ENCODE data around the gene NFATC1.

NFATC1 gene

DNA sequence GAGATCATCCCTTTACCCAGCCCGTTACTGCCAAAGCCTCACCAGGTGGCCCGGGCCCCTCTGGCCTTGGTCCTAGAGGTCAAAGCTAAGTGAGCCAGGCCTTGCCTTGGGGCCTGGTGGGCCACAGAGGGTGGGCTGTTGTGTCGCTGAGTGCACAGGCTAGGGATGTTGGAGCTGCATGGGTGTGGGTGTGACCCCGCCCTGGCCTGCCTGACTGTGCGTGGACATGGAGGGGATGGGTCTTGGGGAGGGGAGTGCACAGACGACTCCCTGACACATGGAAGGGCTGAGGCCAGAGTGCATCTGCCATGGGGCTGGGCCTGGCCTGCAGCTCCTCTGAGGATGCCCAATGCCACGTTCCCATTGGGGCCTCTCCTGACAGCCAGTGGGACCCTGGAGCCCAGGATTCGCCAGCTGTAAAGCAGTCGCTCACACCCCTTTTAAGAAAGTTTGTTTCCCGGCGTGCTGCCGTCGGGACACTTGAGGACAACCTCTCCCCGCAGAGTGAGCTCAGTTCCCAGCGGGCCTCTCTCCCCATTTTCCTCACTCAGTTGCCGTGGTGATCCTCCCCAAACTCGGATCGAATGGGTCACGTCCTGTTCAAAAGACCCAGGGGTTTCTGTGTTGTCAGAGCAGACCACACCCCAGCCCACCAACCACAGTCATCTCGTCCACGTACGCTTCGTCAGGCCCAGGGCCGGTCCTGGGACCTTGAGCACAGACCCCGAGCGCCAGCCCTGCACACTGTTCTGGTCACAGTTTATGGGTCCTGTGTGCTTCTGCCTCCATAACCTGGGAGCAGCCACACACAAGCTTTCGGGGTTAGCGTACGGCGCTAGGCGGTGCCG, 93.5 kb downstream of the NFATC1 start:
- no peak overlapping the region for H2AFZ ChIP-seq (ENCODE audit: low read depth, low read length)

DNA sequence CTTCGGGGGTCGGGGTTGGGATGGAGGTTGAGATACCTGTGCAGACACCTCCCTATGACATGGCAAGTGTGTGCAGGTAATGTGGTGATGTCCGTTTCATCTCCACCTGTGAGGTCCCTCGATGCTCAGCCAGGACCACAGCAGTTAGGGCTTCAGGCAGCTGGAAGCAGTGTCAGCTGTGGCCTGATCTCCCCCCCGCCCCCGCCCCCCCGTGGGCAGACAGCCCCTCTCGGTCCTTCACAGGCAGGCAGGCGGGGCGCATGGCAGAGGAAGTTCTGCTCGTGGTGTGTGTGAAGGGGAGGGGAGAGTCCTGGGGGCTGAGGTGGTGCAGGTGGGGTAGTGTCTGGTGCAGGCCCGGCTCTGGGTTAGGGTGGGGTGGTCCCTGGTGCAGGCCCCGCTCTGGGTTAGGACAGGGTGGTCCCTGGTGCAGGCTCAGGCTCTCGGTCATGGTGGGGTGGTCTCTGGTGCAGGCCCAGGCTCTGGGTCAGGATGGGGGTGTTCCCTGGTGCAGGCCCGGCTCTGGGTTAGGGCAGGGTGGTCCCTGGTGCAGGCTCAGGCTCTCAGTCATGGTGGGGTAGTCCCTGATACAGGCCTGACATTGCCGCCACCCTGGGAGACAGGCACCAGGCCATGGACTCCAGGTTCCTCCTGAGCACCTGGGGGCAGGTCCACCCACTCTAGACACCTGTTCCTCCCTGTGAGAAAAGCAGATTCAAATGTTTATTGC, 94.3 kb downstream of the NFATC1 start:
- Histone ChIP-seq H3K36me3 (ENCODE audit: insufficient read depth, low read length) (peaks cover 20% of the 10 kb centered on the region), H2AFZ (ENCODE audit: low read depth, low read length) (no peak overlapping the region), H3K4me2 (ENCODE audit: insufficient read depth, low read length) (no peak overlapping the region), H3K4me3 (ENCODE audit: low read depth in 1 of 2, low read length in 2 of 2) (no peak overlapping the region), H4K20me1 (ENCODE audit: insufficient read depth, low read length) (no peaks in the 10 kb centered on the region), H3K9ac (ENCODE audit: low read depth, low read length) (no peak overlapping the region), H3K4me1 (ENCODE audit: insufficient read depth, low read length) (no peaks in the 10 kb centered on the region), H3K79me2 (ENCODE audit: insufficient read depth, low read length) (no peaks in the 10 kb centered on the region), H3K9me3 (ENCODE audit: insufficient read depth, low read length, severe bottlenecking) (peaks cover 2% of the 10 kb centered on the region), H3K27me3 (ENCODE audit: insufficient read depth, low read length, poor library complexity) (no peaks in the 10 kb centered on the region), H3K27ac (ENCODE audit: low read length) (no peak overlapping the region)
- TF ChIP-seq, protein P1, sequence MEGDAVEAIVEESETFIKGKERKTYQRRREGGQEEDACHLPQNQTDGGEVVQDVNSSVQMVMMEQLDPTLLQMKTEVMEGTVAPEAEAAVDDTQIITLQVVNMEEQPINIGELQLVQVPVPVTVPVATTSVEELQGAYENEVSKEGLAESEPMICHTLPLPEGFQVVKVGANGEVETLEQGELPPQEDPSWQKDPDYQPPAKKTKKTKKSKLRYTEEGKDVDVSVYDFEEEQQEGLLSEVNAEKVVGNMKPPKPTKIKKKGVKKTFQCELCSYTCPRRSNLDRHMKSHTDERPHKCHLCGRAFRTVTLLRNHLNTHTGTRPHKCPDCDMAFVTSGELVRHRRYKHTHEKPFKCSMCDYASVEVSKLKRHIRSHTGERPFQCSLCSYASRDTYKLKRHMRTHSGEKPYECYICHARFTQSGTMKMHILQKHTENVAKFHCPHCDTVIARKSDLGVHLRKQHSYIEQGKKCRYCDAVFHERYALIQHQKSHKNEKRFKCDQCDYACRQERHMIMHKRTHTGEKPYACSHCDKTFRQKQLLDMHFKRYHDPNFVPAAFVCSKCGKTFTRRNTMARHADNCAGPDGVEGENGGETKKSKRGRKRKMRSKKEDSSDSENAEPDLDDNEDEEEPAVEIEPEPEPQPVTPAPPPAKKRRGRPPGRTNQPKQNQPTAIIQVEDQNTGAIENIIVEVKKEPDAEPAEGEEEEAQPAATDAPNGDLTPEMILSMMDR (IDR thresholded peaks at IDR 0.05; ENCODE audit: borderline replicate concordance, extremely low read depth, low read length, poor library complexity, severe bottlenecking), result no peak
- no peak for TF ChIP-seq EZH2 (IDR thresholded peaks at IDR 0.05; ENCODE audit: borderline replicate concordance, low read depth, low read length, severe bottlenecking)
- peak; percentile 15 for DNase-seq
- peak; percentile 40; the same call in 2 of the 3 replicates for ATAC-seq (ENCODE audit: insufficient read depth, low read depth)

More for the DNA sequence above, 93.5 kb downstream of the NFATC1 start:
- no peak for TF ChIP-seq EZH2 (IDR thresholded peaks at IDR 0.05; ENCODE audit: borderline replicate concordance, low read depth, low read length, severe bottlenecking)
- TF ChIP-seq, protein P1 (IDR thresholded peaks at IDR 0.05; ENCODE audit: borderline replicate concordance, extremely low read depth, low read length, poor library complexity, severe bottlenecking), result no peak
- H4K20me1 ChIP-seq (ENCODE audit: insufficient read depth, low read length), result no peaks in the 10 kb centered on the region
- no peak for DNase-seq
- H3K9me3 ChIP-seq (ENCODE audit: insufficient read depth, low read length, severe bottlenecking), result peaks cover 2% of the 10 kb centered on the region
- no peak overlapping the region for H3K4me3 ChIP-seq (ENCODE audit: low read depth in 1 of 2, low read length in 2 of 2)
- no peaks in the 10 kb centered on the region for H3K4me1 ChIP-seq (ENCODE audit: insufficient read depth, low read length)
- H3K9ac ChIP-seq (ENCODE audit: low read depth, low read length), result no peak overlapping the region
- H3K79me2 ChIP-seq (ENCODE audit: insufficient read depth, low read length), result no peaks in the 10 kb centered on the region
- H3K27me3 ChIP-seq (ENCODE audit: insufficient read depth, low read length, poor library complexity), result no peaks in the 10 kb centered on the region
- H3K27ac ChIP-seq (ENCODE audit: low read length), result no peak overlapping the region
- peaks cover 20% of the 10 kb centered on the region for H3K36me3 ChIP-seq (ENCODE audit: insufficient read depth, low read length)
- no peak overlapping the region for H3K4me2 ChIP-seq (ENCODE audit: insufficient read depth, low read length)
- ATAC-seq (ENCODE audit: insufficient read depth, low read depth), result no peak

DNA sequence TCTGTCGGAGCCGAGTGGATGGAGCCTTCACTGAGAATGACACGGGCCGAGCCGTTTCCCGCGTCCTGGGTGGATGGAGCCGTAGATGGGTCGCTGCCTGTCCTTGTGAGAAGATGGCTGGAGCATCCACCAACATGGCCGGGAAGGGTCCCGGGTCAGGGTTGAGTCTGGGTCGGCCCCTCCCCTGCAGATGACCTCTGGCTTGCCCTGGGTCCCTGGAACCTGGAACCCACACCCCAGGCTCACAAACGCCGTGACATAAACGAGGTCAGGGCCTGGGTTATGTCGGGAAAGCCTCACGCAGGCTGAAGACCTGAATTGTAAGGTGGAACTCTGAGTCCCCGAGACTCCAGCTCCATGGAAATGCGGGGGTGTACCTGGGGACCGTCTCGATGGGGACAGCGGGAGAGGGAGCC, 94.9 kb downstream of the NFATC1 start:
- Histone ChIP-seq H3K4me2 (ENCODE audit: insufficient read depth, low read length) (no peak overlapping the region), H3K27me3 (ENCODE audit: insufficient read depth, low read length, poor library complexity) (no peaks in the 10 kb centered on the region), H3K36me3 (ENCODE audit: insufficient read depth, low read length) (peaks cover 20% of the 10 kb centered on the region), H3K4me1 (ENCODE audit: insufficient read depth, low read length) (no peaks in the 10 kb centered on the region), H3K27ac (ENCODE audit: low read length) (no peak overlapping the region), H3K9ac (ENCODE audit: low read depth, low read length) (no peak overlapping the region), H4K20me1 (ENCODE audit: insufficient read depth, low read length) (no peaks in the 10 kb centered on the region), H2AFZ (ENCODE audit: low read depth, low read length) (no peak overlapping the region), H3K9me3 (ENCODE audit: insufficient read depth, low read length, severe bottlenecking) (peaks cover 2% of the 10 kb centered on the region), H3K4me3 (ENCODE audit: low read depth in 1 of 2, low read length in 2 of 2) (no peak overlapping the region), H3K79me2 (ENCODE audit: insufficient read depth, low read length) (no peaks in the 10 kb centered on the region)
- no peak for ATAC-seq (ENCODE audit: insufficient read depth, low read depth)
- no peak for TF ChIP-seq EZH2 (IDR thresholded peaks at IDR 0.05; ENCODE audit: borderline replicate concordance, low read depth, low read length, severe bottlenecking)
- TF ChIP-seq, protein P1 (IDR thresholded peaks at IDR 0.05; ENCODE audit: borderline replicate concordance, extremely low read depth, low read length, poor library complexity, severe bottlenecking), result no peak
- DNase-seq, result no peak

Measured in DND-41 (cell line).